HepG2 (cell line): Measurements from ENCODE around the gene ZCCHC3. TPM values are rescaled to one million over a fixed set of nuclear protein-coding genes. Genes with fewer than 3 reads are reported as not detected.

ENCODE experiments used
- ARID4A ChIP-seq: sonication (generic); formaldehyde crosslinking; IDR thresholded peaks from 2 replicates; pipeline ENCODE4 v1.5.0; 2020; ENCODE audit warnings: mild to moderate bottlenecking, missing genetic modification reagents, borderline replicate concordance
- CREB1 ChIP-seq, 2 experiments: fragments of 450-650 bp in 1 of 2; IDR thresholded peaks; 2 replicates each; pipeline ENCODE4 v1.6.1; 2016 to 2017; ENCODE audit warnings: control low read depth in 1 of 2, mild to moderate bottlenecking in 1 of 2, missing compliant biosample characterization in 1 of 2, missing genetic modification characterization in 1 of 2
- HBP1 ChIP-seq: IDR thresholded peaks from 2 replicates; pipeline ENCODE4 v1.6.1; 2016; ENCODE audit warnings: low read depth, control low read depth
- IRX3 ChIP-seq: sonication (generic); formaldehyde crosslinking; IDR thresholded peaks from 2 replicates; pipeline ENCODE4 v1.8.1; 2023; ENCODE audit warnings: mild to moderate bottlenecking, low read depth, missing genetic modification reagents, borderline replicate concordance
- NR1H2 ChIP-seq: sonication (generic); formaldehyde crosslinking; IDR thresholded peaks from 2 replicates; pipeline ENCODE4 v1.8.1; 2022; ENCODE audit warnings: low read depth, missing genetic modification reagents, borderline replicate concordance
- PTBP1 ChIP-seq: fragments of 200-400 bp; formaldehyde crosslinking; IDR thresholded peaks from 2 replicates; pipeline ENCODE4 v1.6.1; 2018; ENCODE audit warnings: low read length, low read depth; ENCODE audit not compliant: poor library complexity, severe bottlenecking
- SP2 ChIP-seq: sonication (generic); formaldehyde crosslinking; IDR thresholded peaks from 2 replicates; pipeline ENCODE4 v1.5.1; 2020; ENCODE audit warnings: mild to moderate bottlenecking, missing genetic modification reagents
- ZNF124 ChIP-seq: sonication (generic); formaldehyde crosslinking; IDR thresholded peaks from 2 replicates; pipeline ENCODE4 v1.4.0; 2020; ENCODE audit warnings: missing genetic modification reagents
- ZNF331 ChIP-seq: sonication (generic); formaldehyde crosslinking; IDR thresholded peaks from 2 replicates; pipeline ENCODE4 v1.4.0; 2020; ENCODE audit warnings: missing genetic modification reagents
- ZNF333 ChIP-seq: sonication (generic); formaldehyde crosslinking; IDR thresholded peaks from 2 replicates; pipeline ENCODE4 v1.4.0; 2020; ENCODE audit warnings: mild to moderate bottlenecking, missing genetic modification reagents, borderline replicate concordance
- ZNF407 ChIP-seq: sonication (generic); formaldehyde crosslinking; IDR thresholded peaks from one replicate; pipeline ENCODE4 v1.5.1; 2020; ENCODE audit warnings: mild to moderate bottlenecking, missing genetic modification reagents; ENCODE audit errors: not compliant biosample characterization
- ZNF839 ChIP-seq: sonication (generic); formaldehyde crosslinking; IDR thresholded peaks from 2 replicates; pipeline ENCODE4 v1.4.0; 2020; ENCODE audit warnings: missing genetic modification reagents, mild to moderate bottlenecking, borderline replicate concordance
- polyA plus RNA-seq, 8 experiments: library from polyadenylated mRNA; depleted of rRNA in 3 of 8; stranded (reverse) in 7 of 8; unstranded in 1 of 8; fragments of >200 nt; fragmentation: Illumina TruSeq in 4 of 8; extraction: Trizol in 4 of 8; gene quantifications; 2 replicates each; pipeline versions ENCODE4 v1.2.1 to v1.2.3, GENCODE V29; 2011 to 2016; ENCODE audit warnings: low read depth in 4 of 8, missing spikeins in 1 of 8, mixed read lengths in 1 of 8; ENCODE audit not compliant: insufficient read depth in 1 of 8
- total RNA-seq, 5 experiments: library from RNA; depleted of rRNA; stranded (reverse); fragments of >200 nt; fragmentation: Illumina TruSeq; extraction: Trizol; gene quantifications; 2 replicates each; pipeline ENCODE4 v1.2.3, GENCODE V29; 2016; ENCODE audit warnings: low read depth in 1 of 5

The ZCCHC3 gene
- total and polyA plus RNA-seq, 2 of the 13 experiments (the other 11 are each of a cell fraction or from before 2014, with no cell fraction given), result 46.6 to 63.0 TPM

GRCh38 chr20:290084-290831, 7.1 kb upstream of the ZCCHC3 start, which contains the start of gene C20orf96 (continued):
- peak; percentile 91 for TF ChIP-seq ZNF839
- TF ChIP-seq NR1H2 (CRISPR knock-in tag), result no peak
- TF ChIP-seq CREB1 (IDR thresholded peaks at IDR 0.05), result no peak
- TF ChIP-seq CREB1 (CRISPR knock-in tag; IDR thresholded peaks at IDR 0.05), result no peak
- TF ChIP-seq ARID4A (CRISPR knock-in tag), result peak; percentile 95
- peak; percentile 9; the same call in 1 of the 2 replicates for TF ChIP-seq SP2 (CRISPR knock-in tag)
- TF ChIP-seq ZNF407, result peak; percentile 76
- peak; percentile 11 for TF ChIP-seq ZNF124 (CRISPR knock-in tag)
- TF ChIP-seq IRX3, result 0 out of 2 replicates have a peak, but pooled peaks have one; percentile 45
- no peak for TF ChIP-seq PTBP1
- peak; percentile 14; the same call in 1 of the 2 replicates for TF ChIP-seq ZNF331
- peak; percentile 89 for TF ChIP-seq ZNF333 (CRISPR knock-in tag)
- peak; percentile 16; the same call in 1 of the 2 replicates for TF ChIP-seq HBP1 (CRISPR knock-in tag)
